OCI-LY7 (cell line): ENCODE results near the gene PSME3IP1. TPM values are rescaled to one million over a fixed set of nuclear protein-coding genes. Genes with fewer than 3 reads are reported as not detected.

Experiments used
- BruUV-seq: library from RNA; stranded (reverse); fragments of 400-500 nt; replicated peaks from 2 replicates; lab custom pipeline; 2021; lab: Mats Ljungman, UMichigan
- CTCF ChIA-PET: fragments of 300-600 bp; sonication (Branson Sonifier 250); formaldehyde crosslinking; loops from one replicate; lab custom pipeline; 2022; ENCODE audit warnings: antibody characterized with exemption; ENCODE audit not compliant: unreplicated experiment; lab: Charles Lee
- POLR2A ChIA-PET: fragments of 300-600 bp; sonication (Branson Sonifier 250); formaldehyde crosslinking; loops from one replicate; lab custom pipeline; 2022; ENCODE audit warnings: antibody characterized with exemption; lab: Charles Lee
- DNase-seq: peaks from one replicate; pipeline ENCODE4 v3.0.0-alpha.2; 2015; ENCODE audit warnings: low spot score
- H2AFZ ChIP-seq: fragments of 200-600 bp; sonication (generic), shearing (Covaris generic); 2 replicates; pipeline ENCODE4 v1.6.1; 2014; ENCODE audit warnings: mild to moderate bottlenecking, antibody characterized with exemption, low read length, moderate library complexity
- H3K27ac ChIP-seq: fragments of 200-600 bp; sonication (generic); 2 replicates; pipeline ENCODE4 v1.5.1; 2014; ENCODE audit warnings: mixed run types, low read depth, mild to moderate bottlenecking, moderate library complexity, low read length, inconsistent platforms; ENCODE audit not compliant: poor library complexity, severe bottlenecking
- H3K36me3 ChIP-seq: fragments of 200-600 bp; sonication (generic); 2 replicates; pipeline ENCODE4 v1.6.1; 2014; ENCODE audit warnings: mild to moderate bottlenecking, antibody characterized with exemption, low read length, moderate library complexity, mixed read lengths; ENCODE audit not compliant: insufficient read depth
- H3K4me1 ChIP-seq: fragments of 200-600 bp; sonication (generic); 2 replicates; pipeline ENCODE4 v1.5.1; 2014; ENCODE audit warnings: mild to moderate bottlenecking, low read length; ENCODE audit not compliant: insufficient read depth, poor library complexity, severe bottlenecking
- H3K4me2 ChIP-seq: fragments of 200-600 bp; sonication (generic); 2 replicates; pipeline ENCODE4 v1.6.1; 2014; ENCODE audit warnings: mild to moderate bottlenecking, low read length
- H3K4me3 ChIP-seq: fragments of 200-600 bp; sonication (generic); 2 replicates; pipeline ENCODE4 v1.5.1; 2014; ENCODE audit warnings: mild to moderate bottlenecking, low read depth, low read length; ENCODE audit not compliant: poor library complexity, severe bottlenecking
- H3K79me2 ChIP-seq: fragments of 200-600 bp; sonication (generic); 2 replicates; pipeline ENCODE4 v1.6.1; 2016; ENCODE audit warnings: low read depth, mild to moderate bottlenecking, low read length, moderate library complexity, mixed read lengths; ENCODE audit not compliant: insufficient read depth
- H3K9me2 ChIP-seq: fragments of 200-600 bp; sonication (generic); 2 replicates; pipeline ENCODE4 v1.6.1; 2016; ENCODE audit warnings: mild to moderate bottlenecking, low read length, mixed read lengths; ENCODE audit not compliant: insufficient read depth
- H3K9me3 ChIP-seq: fragments of 200-600 bp; sonication (generic); 2 replicates; pipeline ENCODE4 v1.6.1; 2014; ENCODE audit warnings: mild to moderate bottlenecking, mixed run types, low read length, mixed read lengths
- H4K20me1 ChIP-seq: fragments of 200-600 bp; sonication (generic); 2 replicates; pipeline ENCODE4 v1.6.1; 2014; ENCODE audit warnings: mild to moderate bottlenecking, antibody characterized with exemption, low read length, moderate library complexity, mixed read lengths; ENCODE audit not compliant: insufficient read depth
- EZH2phosphoT487 ChIP-seq: fragments of 200-600 bp; sonication (generic); IDR thresholded peaks from 2 replicates; pipeline ENCODE4 v1.6.1; 2018; ENCODE audit warnings: low read depth, borderline replicate concordance, mild to moderate bottlenecking, mixed run types, antibody characterized with exemption, low read length, moderate library complexity, mixed read lengths
- intact Hi-C: fragments of 100-400 bp; cut with micrococcal nuclease; formaldehyde crosslinking; loops from one replicate; pipeline ENCODE4 v1.10.0; 2022; ENCODE audit not compliant: unreplicated experiment
- total RNA-seq, 2 experiments: library from RNA; depleted of rRNA in 1 of 2; stranded (reverse); fragments of >200 nt in 1 of 2; shearing (Covaris generic) in 1 of 2; gene quantifications; 2 replicates each; pipeline ENCODE4 v1.2.3, GENCODE V29; 2014 to 2022
- TF ChIP-seq, protein P1 (sequence below): fragments of 200-600 bp; sonication (generic); conservative IDR thresholded peaks from 2 replicates; pipeline ENCODE4 v1.5.1; 2014; ENCODE audit warnings: mild to moderate bottlenecking, antibody characterized with exemption, low read length, moderate library complexity, mixed read lengths

PSME3IP1 gene
- total RNA-seq, 2 experiments from 2014 or later: 89.5 to 152 TPM

DNA sequence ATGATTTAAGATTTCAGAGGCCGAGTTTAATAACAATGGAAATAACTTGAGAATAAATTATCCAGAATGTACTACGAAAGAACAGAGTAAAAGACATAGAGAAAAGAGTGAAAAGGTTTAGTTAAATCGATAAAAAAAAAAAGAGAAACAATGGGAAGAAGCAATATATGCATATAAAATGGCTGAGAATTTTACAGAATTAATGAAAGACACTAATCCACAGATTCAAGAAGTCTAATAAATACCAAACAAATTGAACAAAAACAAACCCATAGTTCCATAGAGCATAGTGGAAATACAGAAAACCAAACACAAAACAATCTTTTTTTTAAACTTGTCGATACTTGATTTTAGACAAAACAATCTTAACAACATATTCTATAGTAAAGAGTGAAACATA is 1.7 kb downstream of the PSME3IP1 start:
- no peak for TF ChIP-seq EZH2phosphoT487
- TF ChIP-seq, protein P1, sequence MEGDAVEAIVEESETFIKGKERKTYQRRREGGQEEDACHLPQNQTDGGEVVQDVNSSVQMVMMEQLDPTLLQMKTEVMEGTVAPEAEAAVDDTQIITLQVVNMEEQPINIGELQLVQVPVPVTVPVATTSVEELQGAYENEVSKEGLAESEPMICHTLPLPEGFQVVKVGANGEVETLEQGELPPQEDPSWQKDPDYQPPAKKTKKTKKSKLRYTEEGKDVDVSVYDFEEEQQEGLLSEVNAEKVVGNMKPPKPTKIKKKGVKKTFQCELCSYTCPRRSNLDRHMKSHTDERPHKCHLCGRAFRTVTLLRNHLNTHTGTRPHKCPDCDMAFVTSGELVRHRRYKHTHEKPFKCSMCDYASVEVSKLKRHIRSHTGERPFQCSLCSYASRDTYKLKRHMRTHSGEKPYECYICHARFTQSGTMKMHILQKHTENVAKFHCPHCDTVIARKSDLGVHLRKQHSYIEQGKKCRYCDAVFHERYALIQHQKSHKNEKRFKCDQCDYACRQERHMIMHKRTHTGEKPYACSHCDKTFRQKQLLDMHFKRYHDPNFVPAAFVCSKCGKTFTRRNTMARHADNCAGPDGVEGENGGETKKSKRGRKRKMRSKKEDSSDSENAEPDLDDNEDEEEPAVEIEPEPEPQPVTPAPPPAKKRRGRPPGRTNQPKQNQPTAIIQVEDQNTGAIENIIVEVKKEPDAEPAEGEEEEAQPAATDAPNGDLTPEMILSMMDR: no peak
- no peak for DNase-seq
- no peaks in the 10 kb centered on the region; the same call in 1 of the 2 replicates for H4K20me1 ChIP-seq
- no TSS peak for BruUV-seq
- CTCF ChIA-PET: no interaction called here
- H3K9me2 ChIP-seq: no peaks in the 10 kb centered on the region
- intact Hi-C loops: loop anchor here (10.0 kb wide), 1 partner anchor 231 kb away; no protein-coding TSS in a partner anchor
- peaks cover 30% of the 10 kb centered on the region for H3K4me1 ChIP-seq
- no peaks in the 10 kb centered on the region for H3K9me3 ChIP-seq
- H3K36me3 ChIP-seq: peaks cover 1% of the 10 kb centered on the region
- no peak overlapping the region for H2AFZ ChIP-seq
- POLR2A ChIA-PET: interaction anchor here (0.6 to 1.1 kb wide), 2 partner anchors 57 to 66 kb away, joined by 3 to 6 read pairs; no protein-coding TSS in a partner anchor
- H3K79me2 ChIP-seq: peaks cover 89% of the 10 kb centered on the region
- peak overlapping the region; percentile 87 for H3K4me3 ChIP-seq
- no peak overlapping the region for H3K27ac ChIP-seq
- peak overlapping the region; percentile 83 for H3K4me2 ChIP-seq

GRCh38 chr16:57179215-57179828 is 6.5 kb downstream of the PSME3IP1 start:
- CTCF ChIA-PET: no interaction called here
- Histone ChIP-seq H2AFZ (no peak overlapping the region), H3K4me1 (peaks cover 16% of the 10 kb centered on the region), H3K79me2 (peaks cover 54% of the 10 kb centered on the region), H3K9me2 (no peaks in the 10 kb centered on the region), H3K9me3 (no peaks in the 10 kb centered on the region), H3K27ac (no peak overlapping the region), H3K36me3 (peaks cover 6% of the 10 kb centered on the region; the same call in 1 of the 2 replicates), H3K4me3 (no peak overlapping the region), H4K20me1 (no peaks in the 10 kb centered on the region; the same call in 1 of the 2 replicates), H3K4me2 (no peak overlapping the region)
- intact Hi-C loops: no loop called here
- POLR2A ChIA-PET: interaction anchor here (0.6 kb wide), 2 partner anchors 86 to 186 kb away, joined by 3 read pairs; no protein-coding TSS in a partner anchor
- no peak for DNase-seq
- TF ChIP-seq EZH2phosphoT487: no peak
- TF ChIP-seq, protein P1: no peak
- BruUV-seq: TSS peak; percentile 1

DNA sequence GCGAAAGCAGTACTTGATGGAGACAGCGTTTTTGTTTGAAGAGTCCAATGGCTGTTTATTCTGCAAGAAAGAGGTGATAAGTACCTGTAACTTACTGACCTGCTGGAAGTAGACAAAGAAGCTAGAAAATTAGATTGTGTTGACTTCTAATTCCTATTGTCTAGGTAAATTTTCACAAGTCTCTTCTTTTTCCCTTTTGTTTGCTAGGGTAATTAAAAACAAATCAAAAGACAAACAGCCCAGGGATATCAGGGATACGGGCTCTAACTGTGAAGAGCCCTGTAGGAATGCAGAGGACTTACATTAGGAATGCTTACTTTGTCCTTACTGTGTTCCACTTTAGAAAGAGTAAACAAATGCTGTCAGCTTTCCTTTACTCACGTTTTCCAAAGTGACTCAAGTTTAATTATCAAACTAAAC is 7.0 kb downstream of the PSME3IP1 start:
- no peak overlapping the region for H3K27ac ChIP-seq
- intact Hi-C loops: no loop called here
- no TSS peak for BruUV-seq
- ChIA-PET POLR2A (interaction anchor here (0.6 kb wide), 1 partner anchor 19 kb away, joined by 3 read pairs; no protein-coding TSS in a partner anchor), CTCF (no interaction called here)
- TF ChIP-seq, protein P1: no peak
- no peak for TF ChIP-seq EZH2phosphoT487
- H3K9me2 ChIP-seq: no peaks in the 10 kb centered on the region
- no peak overlapping the region for H3K4me2 ChIP-seq
- H3K4me1 ChIP-seq: peaks cover 11% of the 10 kb centered on the region
- DNase-seq: no peak
- peaks cover 49% of the 10 kb centered on the region for H3K79me2 ChIP-seq
- no peak overlapping the region for H3K4me3 ChIP-seq
- H2AFZ ChIP-seq: no peak overlapping the region
- peaks cover 6% of the 10 kb centered on the region; the same call in 1 of the 2 replicates for H3K36me3 ChIP-seq
- H4K20me1 ChIP-seq: no peaks in the 10 kb centered on the region; the same call in 1 of the 2 replicates
- no peaks in the 10 kb centered on the region for H3K9me3 ChIP-seq
